GM12878 (cell line): ENCODE measurements around the gene B3GALT6. TPM values are rescaled to one million over a fixed set of nuclear protein-coding genes. Genes with fewer than 3 reads are reported as not detected.

ENCODE experiments used
- ATF7 ChIP-seq: fragments of 450-650 bp; IDR thresholded peaks from 2 replicates; pipeline ENCODE4 v1.6.1; 2016; ENCODE audit warnings: low read depth, mild to moderate bottlenecking
- BHLHE40 ChIP-seq, 2 experiments: fragments of 450-650 bp in 1 of 2; IDR thresholded peaks; 2 replicates each; pipeline ENCODE4 v1.6.1; 2011 to 2017; ENCODE audit warnings: low read depth in 2 of 2, borderline replicate concordance in 1 of 2, improper control_type of control experiment in 1 of 2, low read length in 1 of 2, mild to moderate bottlenecking in 1 of 2
- CBX3 ChIP-seq: fragments of 200-600 bp; sonication (generic); IDR thresholded peaks from 2 replicates; pipeline ENCODE4 v1.6.1; 2016; ENCODE audit warnings: low read depth, borderline replicate concordance
- EED ChIP-seq: sonication (generic); IDR thresholded peaks from 2 replicates; pipeline ENCODE4 v1.6.1; 2016; ENCODE audit warnings: antibody characterized with exemption, low read depth
- FOS ChIP-seq: IDR thresholded peaks from 3 replicates; pipeline ENCODE4 v1.6.1; 2011; ENCODE audit warnings: borderline replicate concordance; ENCODE audit not compliant: insufficient read length; ENCODE audit errors: extremely low read depth
- FOXM1 ChIP-seq: IDR thresholded peaks from 2 replicates; pipeline ENCODE4 v1.6.1; 2012; ENCODE audit warnings: low read depth, mild to moderate bottlenecking, inconsistent platforms, low read length, moderate library complexity
- KDM1A ChIP-seq: fragments of 200-600 bp; sonication (generic); IDR thresholded peaks from 2 replicates; pipeline ENCODE4 v1.6.1; 2016; ENCODE audit warnings: borderline replicate concordance
- MLLT1 ChIP-seq: fragments of 450-650 bp; IDR thresholded peaks from 2 replicates; pipeline ENCODE4 v1.6.1; 2016; ENCODE audit warnings: mild to moderate bottlenecking
- NFYB ChIP-seq: IDR thresholded peaks from 2 replicates; pipeline ENCODE4 v1.6.1; 2011; ENCODE audit warnings: low read depth, mild to moderate bottlenecking, low read length, improper control_type of control experiment, moderate library complexity; ENCODE audit not compliant: insufficient read depth
- NR2C2 ChIP-seq: IDR thresholded peaks from 2 replicates; pipeline ENCODE4 v1.6.1; 2011; ENCODE audit warnings: borderline replicate concordance, low read depth; ENCODE audit not compliant: control insufficient read depth, insufficient read length
- PAX5 ChIP-seq: IDR thresholded peaks from 2 replicates; pipeline ENCODE4 v1.6.1; 2011; ENCODE audit warnings: low read depth, low read length, borderline replicate concordance
- PML ChIP-seq: IDR thresholded peaks from 2 replicates; pipeline ENCODE4 v1.6.1; 2012; ENCODE audit warnings: low read length, inconsistent platforms
- POLR2AphosphoS5 ChIP-seq: IDR thresholded peaks from 2 replicates; pipeline ENCODE4 v1.6.1; 2011; ENCODE audit warnings: mild to moderate bottlenecking, low read length, inconsistent platforms
- RAD51 ChIP-seq: fragments of 450-650 bp; IDR thresholded peaks from 2 replicates; pipeline ENCODE4 v1.6.1; 2016; ENCODE audit warnings: moderate library complexity, mild to moderate bottlenecking, inconsistent platforms
- RBBP5 ChIP-seq: fragments of 200-600 bp; sonication (generic); conservative IDR thresholded peaks from 2 replicates; pipeline ENCODE4 v1.6.1; 2016
- RELA ChIP-seq: fragments of 450-650 bp; IDR thresholded peaks from 2 replicates; pipeline ENCODE4 v1.8.0; 2014; ENCODE audit warnings: borderline replicate concordance; ENCODE audit not compliant: partially characterized antibody
- RELB ChIP-seq: fragments of 450-650 bp; IDR thresholded peaks from 2 replicates; pipeline ENCODE4 v1.6.1; 2017; ENCODE audit warnings: low read depth, mild to moderate bottlenecking, moderate library complexity
- SMAD5 ChIP-seq: IDR thresholded peaks from 2 replicates; pipeline ENCODE4 v1.6.1; 2016; ENCODE audit warnings: antibody characterized with exemption, low read depth
- SRF ChIP-seq, 2 experiments: IDR thresholded peaks; 2 replicates each; pipeline ENCODE4 v1.6.1; 2011; ENCODE audit warnings: low read depth in 2 of 2, low read length in 2 of 2, mild to moderate bottlenecking in 1 of 2, moderate library complexity in 1 of 2
- TAF1 ChIP-seq: IDR thresholded peaks from 2 replicates; pipeline ENCODE4 v1.6.1; 2011; ENCODE audit warnings: mild to moderate bottlenecking, low read depth, low read length, borderline replicate concordance
- TCF12 ChIP-seq: IDR thresholded peaks from 2 replicates; pipeline ENCODE4 v1.6.1; 2011; ENCODE audit warnings: low read depth, mild to moderate bottlenecking, low read length
- ZSCAN29 ChIP-seq: fragments of 450-650 bp; IDR thresholded peaks from 2 replicates; pipeline ENCODE4 v1.6.1; 2017; ENCODE audit warnings: mild to moderate bottlenecking, moderate library complexity
- polyA plus RNA-seq, 11 experiments: library from polyadenylated mRNA; depleted of rRNA in 4 of 11; unstranded in 6 of 11; stranded (reverse) in 5 of 11; fragments of >200 nt; fragmentation: Nextera tagmentation in 4 of 11; fragmentation: Illumina TruSeq in 1 of 11; extraction: Ambion mirVana in 4 of 11; extraction: Trizol in 1 of 11; gene quantifications; 1 replicate in 1 of 11; 2 replicates in 10 of 11; pipeline versions ENCODE4 v1.2.1 to v1.2.3, GENCODE V29; 2011 to 2016; ENCODE audit warnings: inconsistent platforms in 2 of 11, missing spikeins in 2 of 11, low read depth in 1 of 11
- total RNA-seq, 4 experiments: library from RNA; depleted of rRNA in 3 of 4; stranded (reverse); fragments of >200 nt in 3 of 4; fragmentation: Illumina TruSeq in 1 of 4; extraction: Trizol in 1 of 4; gene quantifications; 2 replicates each; pipeline versions ENCODE4 v1.2.1 to v1.2.3, GENCODE V29; 2013 to 2021
- TF ChIP-seq, protein P1 (sequence below): fragments of 450-650 bp; conservative IDR thresholded peaks from 2 replicates; pipeline ENCODE4 v1.6.1; 2017; ENCODE audit warnings: mild to moderate bottlenecking, moderate library complexity
- TF ChIP-seq, protein P2 (sequence below): IDR thresholded peaks from 2 replicates; pipeline ENCODE4 v1.6.1; 2011; ENCODE audit warnings: borderline replicate concordance, low read depth, mild to moderate bottlenecking, moderate library complexity, mixed read lengths, low read length; ENCODE audit not compliant: insufficient read depth; ENCODE audit errors: extremely low read length

The B3GALT6 gene
- total and polyA plus RNA-seq, 10 of the 15 experiments (the other 5 are each of a cell fraction or from before 2014, with no cell fraction given), result 0.53 to 20.8 (median 4.5) TPM

DNA sequence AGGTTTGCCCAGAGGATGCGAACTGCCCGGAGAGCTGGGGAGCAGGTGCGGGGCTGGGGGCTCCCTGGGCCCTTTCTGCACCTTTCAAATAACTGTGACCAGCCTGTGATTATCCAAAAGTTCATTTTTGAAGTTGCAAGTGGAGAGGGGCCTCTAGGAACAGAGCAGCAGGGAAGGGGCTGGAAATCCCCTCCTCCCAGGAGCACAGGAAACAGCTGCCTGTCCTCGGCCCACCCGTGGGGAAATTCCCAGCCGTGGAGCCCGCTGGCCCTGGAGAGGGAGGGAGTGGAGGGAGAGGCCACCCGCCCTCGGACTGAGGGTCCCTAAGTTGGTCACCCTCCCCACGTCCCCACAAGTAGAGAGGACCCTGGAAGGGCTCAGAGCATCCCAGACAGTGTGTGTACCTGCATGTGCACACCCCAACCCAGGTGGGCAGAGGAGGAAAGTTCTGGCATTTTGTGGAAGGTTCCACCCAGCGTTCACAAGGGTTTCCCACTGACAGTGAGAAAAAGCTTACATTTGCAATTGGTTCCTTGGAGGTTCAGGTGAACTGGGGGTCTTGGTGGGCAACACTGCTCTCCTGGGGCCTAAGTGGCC, 16.9 kb upstream of the B3GALT6 start (continued):
- TF ChIP-seq ZSCAN29 (no peak), PML (no peak), ATF7 (no peak), FOS (no peak), RAD51 (no peak), RELA (peak; percentile 96), NFYB (no peak), KDM1A (no peak), SMAD5 (no peak), POLR2AphosphoS5 (0 out of 2 replicates have a peak, but pooled peaks have one; percentile 31), SRF (IDR thresholded peaks at IDR 0.05; ENCODE audit: low read depth in 2 of 2, low read length in 2 of 2) (no peak), RBBP5 (no peak), NR2C2 (no peak), PAX5 (0 out of 2 replicates have a peak, but pooled peaks have one; percentile 19), MLLT1 (no peak), BHLHE40 (IDR thresholded peaks at IDR 0.05; ENCODE audit: borderline replicate concordance in 1 of 2, low read depth in 2 of 2, low read length in 1 of 2) (0 out of 4 replicates have a peak, but pooled peaks of 1 of the 2 experiments have one; percentile 2), CBX3 (no peak), RELB (peak; percentile 74), EED (peak; percentile 49; the same call in 1 of the 2 replicates), FOXM1 (no peak), TCF12 (peak; percentile 81), TAF1 (no peak)
- TF ChIP-seq, protein P1, sequence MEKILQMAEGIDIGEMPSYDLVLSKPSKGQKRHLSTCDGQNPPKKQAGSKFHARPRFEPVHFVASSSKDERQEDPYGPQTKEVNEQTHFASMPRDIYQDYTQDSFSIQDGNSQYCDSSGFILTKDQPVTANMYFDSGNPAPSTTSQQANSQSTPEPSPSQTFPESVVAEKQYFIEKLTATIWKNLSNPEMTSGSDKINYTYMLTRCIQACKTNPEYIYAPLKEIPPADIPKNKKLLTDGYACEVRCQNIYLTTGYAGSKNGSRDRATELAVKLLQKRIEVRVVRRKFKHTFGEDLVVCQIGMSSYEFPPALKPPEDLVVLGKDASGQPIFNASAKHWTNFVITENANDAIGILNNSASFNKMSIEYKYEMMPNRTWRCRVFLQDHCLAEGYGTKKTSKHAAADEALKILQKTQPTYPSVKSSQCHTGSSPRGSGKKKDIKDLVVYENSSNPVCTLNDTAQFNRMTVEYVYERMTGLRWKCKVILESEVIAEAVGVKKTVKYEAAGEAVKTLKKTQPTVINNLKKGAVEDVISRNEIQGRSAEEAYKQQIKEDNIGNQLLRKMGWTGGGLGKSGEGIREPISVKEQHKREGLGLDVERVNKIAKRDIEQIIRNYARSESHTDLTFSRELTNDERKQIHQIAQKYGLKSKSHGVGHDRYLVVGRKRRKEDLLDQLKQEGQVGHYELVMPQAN, result no peak
- TF ChIP-seq, protein P2, sequence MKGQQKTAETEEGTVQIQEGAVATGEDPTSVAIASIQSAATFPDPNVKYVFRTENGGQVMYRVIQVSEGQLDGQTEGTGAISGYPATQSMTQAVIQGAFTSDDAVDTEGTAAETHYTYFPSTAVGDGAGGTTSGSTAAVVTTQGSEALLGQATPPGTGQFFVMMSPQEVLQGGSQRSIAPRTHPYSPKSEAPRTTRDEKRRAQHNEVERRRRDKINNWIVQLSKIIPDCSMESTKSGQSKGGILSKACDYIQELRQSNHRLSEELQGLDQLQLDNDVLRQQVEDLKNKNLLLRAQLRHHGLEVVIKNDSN, result no peak
